Skin epidermis (tissue), 12 donors: ENCODE measurements around the gene HHATL.

Experiments
- H3K27ac ChIP-seq, 21 experiments: fragments of 200-600 bp; sonication (generic) in 11 of 21; one replicate each; pipeline ENCODE4 v1.5.0; 2020; ENCODE audit warnings: mild to moderate bottlenecking in 3 of 21, inconsistent platforms in 2 of 21, moderate library complexity in 2 of 21
- H3K4me3 ChIP-seq, 7 experiments: fragments of 200-600 bp; sonication (generic) in 2 of 7; one replicate each; pipeline ENCODE4 v1.5.0; 2020; ENCODE audit warnings: inconsistent platforms in 2 of 7, mild to moderate bottlenecking in 2 of 7, moderate library complexity in 1 of 7

HHATL gene, protein sequence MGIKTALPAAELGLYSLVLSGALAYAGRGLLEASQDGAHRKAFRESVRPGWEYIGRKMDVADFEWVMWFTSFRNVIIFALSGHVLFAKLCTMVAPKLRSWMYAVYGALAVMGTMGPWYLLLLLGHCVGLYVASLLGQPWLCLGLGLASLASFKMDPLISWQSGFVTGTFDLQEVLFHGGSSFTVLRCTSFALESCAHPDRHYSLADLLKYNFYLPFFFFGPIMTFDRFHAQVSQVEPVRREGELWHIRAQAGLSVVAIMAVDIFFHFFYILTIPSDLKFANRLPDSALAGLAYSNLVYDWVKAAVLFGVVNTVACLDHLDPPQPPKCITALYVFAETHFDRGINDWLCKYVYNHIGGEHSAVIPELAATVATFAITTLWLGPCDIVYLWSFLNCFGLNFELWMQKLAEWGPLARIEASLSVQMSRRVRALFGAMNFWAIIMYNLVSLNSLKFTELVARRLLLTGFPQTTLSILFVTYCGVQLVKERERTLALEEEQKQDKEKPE

DNA sequence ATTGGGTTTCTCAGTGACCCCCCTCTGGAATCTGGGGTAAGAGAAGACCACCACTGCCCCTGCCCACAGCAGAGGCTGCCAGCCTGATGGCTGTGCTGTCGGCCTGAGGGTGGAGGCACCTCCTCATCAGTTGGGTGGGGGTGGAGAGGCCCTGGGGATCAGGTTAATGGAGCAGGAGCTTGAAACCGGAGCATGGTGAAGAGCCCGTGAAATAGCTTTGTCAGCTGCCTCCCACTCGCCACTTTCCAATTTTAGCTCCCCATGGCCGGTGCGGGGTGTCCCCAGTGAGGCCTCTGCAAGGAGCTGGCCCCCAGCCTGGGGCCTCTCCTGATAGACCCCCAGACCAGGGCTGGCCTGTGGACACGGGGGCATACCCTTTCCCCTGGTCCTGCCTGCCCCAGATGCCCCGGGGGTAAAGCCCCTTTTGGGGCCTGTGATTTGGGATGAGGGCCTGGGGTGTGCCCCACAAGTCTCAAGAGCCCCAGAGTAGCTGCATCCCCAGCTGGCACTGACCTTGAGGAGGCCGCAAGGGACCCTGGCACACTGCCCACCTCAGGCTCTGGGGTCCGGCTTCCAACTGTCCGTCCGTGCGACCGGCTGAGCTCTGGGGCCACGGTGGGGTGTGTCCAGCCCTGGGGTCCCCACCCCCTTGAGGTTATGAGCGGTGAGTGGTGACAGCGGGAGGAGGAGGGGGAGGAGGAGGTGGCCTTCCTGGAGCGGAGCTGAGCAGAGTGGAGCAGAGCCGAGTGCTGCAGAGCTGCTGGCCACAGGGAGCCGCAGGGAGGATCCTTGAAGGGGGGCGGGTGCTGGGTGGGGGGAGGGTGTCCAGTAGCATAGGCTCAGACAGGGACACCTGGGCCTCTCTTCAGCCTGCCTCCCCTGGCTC, at the start of gene HHATL:
Gene HHATL, minus strand, starts transcription at position 733 of the 886 bp plus-strand sequence. CDS start 1,972 bp downstream, outside the sequence.
- H3K27ac ChIP-seq: no peak within 1 kb of the TSS
- no peak within 1 kb of the TSS for H3K4me3 ChIP-seq

DNA sequence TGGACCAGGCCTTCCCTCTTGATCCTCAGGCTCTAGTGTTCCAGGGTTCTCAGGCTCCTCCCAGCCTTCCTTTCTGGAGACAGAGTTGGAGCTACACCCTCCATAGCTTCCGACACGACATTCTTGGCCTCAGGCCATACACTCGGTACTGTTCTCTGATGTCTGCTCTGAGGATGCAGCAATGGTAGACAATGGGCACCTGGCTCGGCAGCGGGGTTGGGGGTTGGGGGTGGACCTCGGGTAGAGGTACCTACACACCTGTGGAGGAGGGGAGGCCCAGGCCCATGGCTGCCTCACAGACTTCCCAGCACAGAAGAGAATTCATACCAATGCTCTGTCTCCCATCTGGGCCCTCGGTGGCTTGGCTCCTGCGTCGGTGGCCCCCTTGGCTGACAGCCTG, 49.0 kb upstream of the HHATL start:
- Histone ChIP-seq H3K27ac (no peak overlapping the region), H3K4me3 (no peak overlapping the region)

DNA sequence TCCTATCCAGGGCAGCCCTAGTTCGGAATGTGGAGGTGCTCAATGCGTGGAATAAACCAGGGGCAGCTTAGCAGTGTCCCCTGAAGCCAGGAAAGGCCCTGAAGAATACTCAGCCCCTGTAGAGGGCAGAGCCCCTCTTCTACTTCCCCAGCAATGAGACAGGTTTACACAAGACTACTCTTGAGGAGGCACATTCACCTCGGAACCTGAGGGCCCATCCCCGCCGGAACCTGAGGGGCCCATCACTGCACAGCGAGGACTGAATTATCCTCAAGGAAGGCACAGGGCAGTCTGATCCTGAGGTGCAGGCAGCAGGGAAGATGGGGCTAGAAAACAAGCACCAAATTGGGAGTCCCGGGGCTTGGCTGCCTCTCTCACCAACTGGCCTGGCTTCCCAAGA, 48.2 kb upstream of the HHATL start:
- peak overlapping the region in 1 of 21 experiments; percentile 42 for H3K27ac ChIP-seq
- no peak overlapping the region for H3K4me3 ChIP-seq

DNA sequence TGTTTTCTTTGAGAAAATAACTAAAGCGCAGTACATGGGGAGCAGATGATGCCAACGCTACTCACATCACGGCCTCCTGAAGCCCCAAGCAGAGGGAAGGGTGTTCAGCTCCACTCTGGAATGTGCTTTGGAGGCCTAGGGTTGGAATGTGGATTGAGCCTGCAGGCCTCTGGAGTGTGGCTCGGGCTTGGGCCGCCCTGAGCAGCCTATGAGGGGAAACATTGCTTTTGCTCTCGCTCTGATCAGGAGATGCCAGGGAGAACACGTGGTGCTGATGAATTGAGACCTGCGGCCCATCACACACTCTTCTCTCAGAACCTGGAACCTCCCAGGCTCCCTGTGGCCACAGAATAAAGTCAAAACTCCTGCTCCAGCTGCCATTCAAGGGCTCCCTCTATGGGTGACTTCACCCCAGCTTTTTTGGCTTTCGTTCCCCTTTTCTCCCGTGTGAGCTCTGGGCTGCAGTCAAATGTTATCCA, 47.2 kb upstream of the HHATL start:
- H3K27ac ChIP-seq: peak overlapping the region in 1 of 21 experiments; percentile 42

DNA sequence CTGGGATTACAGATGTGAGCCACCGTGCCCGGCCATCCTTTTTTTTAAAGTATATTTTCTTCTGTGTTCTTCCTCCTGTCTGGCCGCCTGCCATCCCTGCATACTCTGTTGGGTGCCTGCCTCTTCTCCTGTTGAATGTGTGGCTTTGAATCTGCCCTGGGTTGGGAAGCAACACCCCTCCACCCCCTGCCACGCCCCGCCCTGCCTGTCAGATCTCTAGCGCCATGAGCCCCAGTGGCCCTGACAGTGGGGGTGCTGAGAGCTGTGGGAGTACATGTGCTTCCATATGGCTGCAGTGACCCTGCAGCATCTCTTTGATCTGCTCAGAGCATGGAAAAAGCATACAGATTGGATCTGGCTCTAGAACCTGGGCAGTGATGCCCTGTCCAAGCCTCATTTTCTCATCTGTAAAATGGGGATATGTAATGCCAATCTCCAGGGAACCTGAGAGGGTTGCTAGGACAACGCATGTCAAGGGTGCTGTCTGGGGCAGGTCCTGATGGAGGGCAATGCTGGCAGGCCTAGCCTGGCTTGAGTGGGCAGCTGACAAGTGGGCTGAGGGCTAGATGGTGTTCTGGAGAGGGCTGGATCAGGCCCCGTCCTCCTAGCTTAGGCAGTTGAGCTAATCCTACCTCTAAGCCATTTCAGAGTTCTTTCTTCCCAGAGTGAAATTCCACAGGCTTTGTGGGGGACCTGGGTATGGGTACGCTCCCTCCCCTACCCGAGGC, 46.6 kb upstream of the HHATL start:
- Histone ChIP-seq H3K4me3 (no peak overlapping the region), H3K27ac (peak overlapping the region in 1 of 21 experiments; percentile 42)

More for the DNA sequence above, 47.2 kb upstream of the HHATL start:
- H3K4me3 ChIP-seq: no peak overlapping the region

DNA sequence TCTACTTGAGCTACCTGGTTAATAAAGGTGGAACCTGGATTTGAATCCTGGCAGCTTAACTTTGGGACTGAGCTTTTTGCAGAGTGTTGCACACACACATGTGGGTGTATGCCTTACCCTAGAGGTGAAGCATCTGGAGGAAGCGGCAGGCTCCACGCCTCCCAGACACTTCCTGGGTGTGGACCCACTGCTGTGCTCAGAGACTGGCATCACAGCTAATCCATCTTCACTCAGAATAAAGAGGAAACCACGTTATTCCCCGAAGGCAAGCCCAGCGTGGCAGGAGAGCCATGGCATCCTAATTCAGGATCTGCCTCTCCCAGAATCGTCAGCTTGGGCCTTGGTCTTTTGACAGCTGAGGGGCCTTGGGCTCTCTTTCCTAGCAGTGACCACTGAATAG, 45.0 kb upstream of the HHATL start:
- Histone ChIP-seq H3K4me3 (no peak overlapping the region), H3K27ac (peak overlapping the region in 3 of 21 experiments; percentile 2 to 43 (median 43))

DNA sequence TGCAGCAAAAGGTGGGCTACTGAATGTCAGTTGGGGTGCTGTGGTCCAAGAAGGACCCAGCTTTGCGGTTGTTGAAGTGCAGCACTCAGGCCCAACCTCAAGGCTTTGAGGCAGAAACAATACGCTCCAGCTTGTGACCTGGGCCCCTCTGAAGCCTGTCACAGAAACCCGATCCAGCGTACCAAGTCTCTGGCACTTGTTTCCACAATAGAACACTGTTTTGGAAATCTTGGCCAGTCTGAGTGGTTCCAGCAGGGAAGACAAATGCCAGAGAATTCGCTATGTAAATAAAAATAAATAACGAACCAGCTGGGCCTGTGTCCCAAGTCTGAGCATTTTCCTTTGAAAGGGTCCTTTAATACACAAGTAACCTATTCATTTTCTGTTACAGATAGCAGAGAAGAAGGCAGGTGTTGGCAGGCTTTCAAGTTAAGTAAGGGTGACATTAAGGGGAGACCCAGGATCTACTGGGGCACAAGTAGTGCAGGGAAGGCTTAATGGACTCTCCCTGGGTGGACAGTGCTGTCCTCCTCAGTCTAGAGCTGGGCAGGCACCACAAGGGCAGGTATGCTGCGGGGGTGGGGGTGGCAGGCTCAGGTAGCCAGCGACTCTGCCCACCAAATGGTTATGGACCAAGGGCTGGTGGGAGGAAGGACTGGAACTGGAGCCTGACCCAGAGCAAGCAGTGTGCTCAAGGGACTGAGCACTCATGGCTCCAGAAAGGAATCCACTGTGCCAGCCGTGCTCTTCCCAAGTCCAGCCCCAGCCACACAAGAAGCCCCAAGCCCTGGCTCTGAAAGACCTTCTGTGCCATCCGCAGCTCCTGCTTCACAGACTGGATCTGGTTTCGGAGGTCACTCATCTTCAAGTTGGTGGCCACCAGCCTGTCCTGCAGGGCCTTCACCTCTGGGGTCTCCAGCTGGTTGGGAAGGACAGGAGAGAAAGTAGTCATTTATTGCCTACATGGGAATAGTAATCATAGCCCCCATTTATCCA, 44.2 kb upstream of the HHATL start:
- H3K4me3 ChIP-seq: no peak overlapping the region
- H3K27ac ChIP-seq: peak overlapping the region in 10 of 21 experiments; percentile 11 to 70 (median 50)

DNA sequence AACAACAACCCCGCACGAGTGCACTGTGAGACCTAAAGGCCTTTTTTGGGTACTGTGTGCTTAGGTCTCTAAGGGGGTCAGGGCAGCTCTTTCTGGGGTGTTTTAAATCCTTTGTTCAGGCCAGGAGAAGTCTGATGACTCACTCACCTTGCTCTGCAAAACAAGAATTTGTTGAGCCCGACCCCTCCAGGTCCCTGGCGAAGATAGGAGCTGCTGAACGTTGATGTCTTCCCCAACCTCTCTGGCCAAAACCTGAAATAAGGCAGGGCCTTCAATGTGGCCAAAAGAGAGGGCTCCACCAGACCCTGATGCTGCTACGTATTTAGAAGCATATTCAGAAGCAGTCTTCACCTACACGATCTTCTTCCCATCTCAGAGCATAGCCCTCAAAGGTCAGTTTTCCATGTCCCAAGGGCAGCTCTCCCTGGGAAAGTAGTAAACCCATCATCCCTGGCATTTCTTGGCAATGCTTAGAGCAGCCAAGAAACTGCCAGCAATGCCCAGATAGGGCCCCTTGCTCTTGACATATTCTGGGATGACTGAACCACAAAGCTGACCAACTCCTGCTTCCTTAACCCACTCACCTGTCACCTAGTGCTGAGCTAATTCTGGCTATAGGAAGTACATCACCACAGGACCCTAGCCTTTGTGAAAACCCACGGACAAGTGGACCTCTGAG, 43.3 kb upstream of the HHATL start:
- Histone ChIP-seq H3K4me3 (no peak overlapping the region), H3K27ac (peak overlapping the region in 13 of 21 experiments; percentile 11 to 70 (median 49))

DNA sequence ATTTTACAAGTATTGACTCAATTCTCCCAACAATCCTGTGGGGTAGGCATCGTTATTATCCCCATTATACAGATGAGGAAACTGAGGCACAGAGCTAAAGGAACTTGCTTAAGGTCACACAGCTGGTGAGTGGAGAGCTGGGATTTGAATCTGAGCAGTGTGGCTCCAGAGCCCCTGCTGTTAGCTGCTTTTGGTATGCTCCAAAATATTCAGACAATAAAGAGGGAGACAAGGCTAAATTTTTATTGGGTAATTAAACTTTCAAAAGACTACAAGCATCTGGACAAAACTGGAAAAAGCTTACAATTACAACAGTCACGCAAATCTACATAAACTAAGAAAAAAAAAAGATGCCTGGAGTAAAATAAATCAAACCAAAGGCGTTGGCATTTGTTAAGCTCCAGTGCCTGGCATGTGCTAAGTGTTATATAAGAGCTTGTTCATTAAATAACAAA, 42.7 kb upstream of the HHATL start:
- Histone ChIP-seq H3K27ac (peak overlapping the region in 7 of 21 experiments; percentile 32 to 70 (median 55)), H3K4me3 (no peak overlapping the region)

DNA sequence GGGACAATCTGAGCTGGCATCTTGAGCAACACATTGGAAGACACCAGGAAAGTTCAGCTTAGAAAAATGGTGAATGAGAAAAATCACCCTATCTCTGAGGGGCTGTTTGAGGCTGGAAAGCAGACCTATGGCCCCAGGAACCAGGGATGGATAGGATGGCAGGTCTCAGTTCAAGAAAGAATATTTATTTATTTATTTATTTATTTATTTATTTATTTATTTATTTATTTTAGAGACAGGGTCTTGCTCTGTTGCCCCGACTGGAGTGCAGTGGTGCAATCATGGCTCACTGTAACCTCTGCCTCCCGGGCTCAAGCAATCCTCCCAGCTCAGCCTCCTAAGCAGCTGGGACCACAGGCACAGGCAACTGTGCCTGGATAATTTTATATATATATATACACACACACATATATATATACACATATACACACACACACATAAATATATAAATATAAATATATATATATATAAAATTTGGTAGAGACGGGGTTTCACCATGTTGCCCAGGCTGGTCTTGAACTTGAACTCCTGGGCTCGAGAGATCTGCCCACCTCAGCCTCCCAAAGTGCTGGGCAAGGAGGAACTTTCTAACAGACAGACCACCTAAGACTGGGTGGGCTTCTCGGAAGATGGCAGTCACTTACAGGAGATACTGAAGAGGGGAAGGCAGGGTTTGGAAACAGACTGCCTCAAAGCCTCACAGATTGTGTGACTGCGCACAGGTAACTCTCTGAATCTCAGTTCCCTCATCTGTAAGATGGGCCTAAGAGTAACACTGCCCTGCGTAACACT, 40.8 kb upstream of the HHATL start:
- peak overlapping the region in 1 of 21 experiments; percentile 19 for H3K27ac ChIP-seq
- no peak overlapping the region for H3K4me3 ChIP-seq

DNA sequence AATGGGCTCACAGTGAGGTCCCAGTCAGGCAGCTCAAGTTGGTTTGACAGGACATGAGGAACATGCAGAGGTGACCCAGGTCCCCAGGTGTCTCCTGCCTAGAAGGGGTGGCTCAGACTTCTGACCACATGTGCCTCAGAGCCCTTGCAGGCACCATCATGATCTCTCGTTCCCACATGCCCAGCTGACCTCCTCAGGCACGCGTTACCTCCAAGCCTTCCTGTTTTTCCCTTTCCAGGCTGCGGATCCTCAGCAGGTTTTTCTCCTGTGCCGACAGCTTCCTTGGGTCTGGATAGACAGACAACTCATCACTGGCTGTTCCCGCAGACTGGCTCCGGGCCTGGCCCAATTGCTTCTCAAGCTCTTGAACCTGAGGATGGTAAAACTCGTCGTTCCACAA, 40.1 kb upstream of the HHATL start:
- H3K4me3 ChIP-seq: no peak overlapping the region
- H3K27ac ChIP-seq: no peak overlapping the region

DNA sequence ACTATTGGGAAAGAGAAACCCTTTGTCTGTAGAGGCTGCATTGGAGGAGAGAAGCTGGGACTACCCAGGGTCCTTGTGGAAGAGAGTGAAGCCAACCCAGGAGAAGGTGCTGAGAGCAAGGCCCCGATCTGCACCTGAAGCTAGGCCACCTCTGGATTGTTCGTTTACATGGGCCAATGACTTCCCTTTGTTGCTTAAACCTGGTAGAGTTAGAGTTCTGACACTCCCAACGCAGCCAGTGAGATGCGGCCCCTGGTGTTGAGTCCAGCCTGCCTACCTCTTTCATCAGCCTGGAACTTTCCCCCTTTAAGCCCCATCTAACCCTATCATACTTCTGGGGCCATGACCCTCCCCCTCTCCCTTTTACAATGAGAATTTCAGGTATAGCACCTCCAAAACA, 39.7 kb upstream of the HHATL start:
- Histone ChIP-seq H3K27ac (no peak overlapping the region), H3K4me3 (no peak overlapping the region)

DNA sequence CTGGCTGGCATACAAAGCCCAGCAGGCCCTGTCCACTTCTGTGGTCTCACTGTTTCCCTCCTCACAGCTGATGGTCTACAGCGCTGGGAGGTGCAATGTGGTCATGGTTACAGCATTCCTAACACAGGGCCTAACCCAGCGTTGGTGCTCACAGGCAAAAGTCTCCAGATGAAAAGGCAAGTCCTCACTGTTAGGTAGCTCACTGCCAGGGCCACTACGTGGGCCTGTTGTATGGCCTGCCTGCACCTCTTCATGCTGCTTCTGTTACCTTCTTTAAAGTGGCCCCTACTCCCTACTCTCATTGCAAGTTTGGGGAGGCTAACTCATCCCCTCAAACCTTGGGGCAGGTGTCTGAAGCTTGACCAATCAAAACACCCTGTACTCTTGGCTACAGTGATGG, 39.2 kb upstream of the HHATL start:
- no peak overlapping the region for H3K27ac ChIP-seq
- H3K4me3 ChIP-seq: no peak overlapping the region

DNA sequence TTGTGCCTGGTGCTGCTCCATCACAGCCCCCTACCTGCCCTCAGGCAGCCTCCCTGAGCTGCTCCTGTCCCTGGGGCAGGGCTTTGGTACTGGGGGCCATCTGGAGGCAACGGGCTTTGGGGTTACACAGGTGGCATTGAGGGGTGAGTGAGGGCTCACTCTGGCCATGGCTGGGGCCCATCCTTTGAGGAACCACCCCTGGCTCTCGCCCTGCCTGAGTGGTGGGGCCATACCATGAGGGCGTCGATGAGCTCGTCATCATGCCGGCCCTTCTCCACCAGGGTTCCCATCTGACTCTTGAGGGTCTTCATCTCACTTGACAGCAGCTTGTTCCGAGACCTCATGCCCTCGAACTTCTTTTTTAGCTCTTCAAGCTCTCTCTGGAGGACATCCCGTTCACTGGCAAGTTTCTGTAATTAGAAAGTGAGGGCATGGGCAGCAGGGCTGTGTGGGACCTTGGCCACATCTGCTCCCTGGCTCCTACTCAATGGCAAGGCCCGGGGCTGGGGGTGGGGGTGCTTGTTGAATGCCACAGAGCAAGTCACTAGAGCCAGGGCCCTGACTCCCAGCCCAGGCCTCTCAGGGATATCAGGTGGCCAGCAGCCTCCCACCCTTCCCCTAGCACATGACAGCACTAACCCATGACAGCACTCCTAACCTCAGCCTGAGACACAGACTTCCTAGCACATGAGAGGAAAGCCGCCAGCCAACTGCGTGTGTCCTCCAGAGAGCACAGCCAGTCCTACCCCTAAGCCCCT, 37.0 kb upstream of the HHATL start:
- H3K4me3 ChIP-seq: no peak overlapping the region
- H3K27ac ChIP-seq: peak overlapping the region in 1 of 21 experiments; percentile 12

DNA sequence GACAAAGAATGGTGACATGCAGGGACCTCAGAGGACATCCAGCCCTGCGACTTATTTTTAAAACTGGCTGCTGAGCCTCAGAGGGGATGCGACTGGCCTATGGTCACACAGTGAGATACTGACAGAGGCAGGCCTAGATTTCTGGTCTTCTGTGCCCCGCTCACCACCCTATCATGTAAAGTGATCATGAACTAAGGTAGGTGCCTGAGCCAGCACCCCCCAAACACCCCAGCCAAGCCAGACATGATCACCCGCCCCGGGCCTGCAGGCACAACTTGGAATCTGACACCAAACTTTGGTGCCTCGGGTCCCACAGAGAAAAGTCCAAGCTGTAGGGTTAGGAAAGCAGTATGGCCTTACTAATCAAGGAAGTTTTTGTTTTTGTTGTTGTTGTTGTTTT, 33.9 kb upstream of the HHATL start:
- Histone ChIP-seq H3K4me3 (no peak overlapping the region), H3K27ac (no peak overlapping the region)

DNA sequence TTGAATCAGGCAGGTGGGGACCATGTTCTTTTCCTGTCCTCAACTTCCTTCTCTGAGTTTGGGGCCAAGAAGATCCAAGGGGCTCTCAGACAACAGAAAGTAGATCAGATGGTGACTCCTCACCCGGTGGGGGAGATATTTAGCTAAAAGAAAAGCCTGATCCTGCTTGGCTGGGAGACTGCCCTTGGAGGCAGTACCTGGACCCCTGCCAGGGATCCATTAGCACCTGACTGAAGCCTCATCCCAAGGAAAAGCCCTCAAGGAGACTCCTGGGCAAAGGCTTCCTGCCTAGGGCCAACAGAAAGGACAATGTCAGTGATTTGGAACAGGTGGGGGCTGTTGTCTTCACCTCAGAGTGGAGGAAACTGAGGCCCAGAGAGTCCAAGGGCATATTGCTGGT, 33.5 kb upstream of the HHATL start:
- H3K4me3 ChIP-seq: no peak overlapping the region
- H3K27ac ChIP-seq: no peak overlapping the region
